Ovary (tissue), 9 donors: ENCODE results near the gene ALDH2. TPM values are rescaled to one million over a fixed set of nuclear protein-coding genes. Genes with fewer than 3 reads are reported as not detected.
"Not testable (repeated sequence)": the region's sequence is repeated elsewhere in the genome, so short reads cannot be mapped to it uniquely, and the experiment has no call there.

Experiments
- DNase-seq, 5 donors: peaks; one replicate each; pipeline ENCODE4 v3.0.0-alpha.2; 2019 to 2020
- H3K27ac ChIP-seq, 2 donors: fragments of 200-600 bp; one replicate each; pipeline versions ENCODE4 v1.5.1 to v1.8.0; 2019 to 2022
- H3K27me3 ChIP-seq: fragments of 200-600 bp; one replicate; pipeline ENCODE4 v1.8.0; 2022
- H3K36me3 ChIP-seq: fragments of 200-600 bp; sonication (generic); one replicate; pipeline ENCODE4 v1.5.1; 2019
- H3K4me1 ChIP-seq: one replicate; pipeline ENCODE4 v1.8.1; 2013; ENCODE audit warnings: mild to moderate bottlenecking, moderate library complexity; ENCODE audit not compliant: insufficient read depth
- H3K4me3 ChIP-seq: fragments of 200-600 bp; sonication (generic); one replicate; pipeline ENCODE4 v1.5.1; 2017
- H3K9me3 ChIP-seq, 2 donors: fragments of 200-600 bp in 1 of 2; sonication (generic) in 1 of 2; one replicate each; pipeline versions ENCODE4 v1.5.1 to v1.8.1; 2013 to 2019; ENCODE audit warnings: mild to moderate bottlenecking in 1 of 2, moderate library complexity in 1 of 2
- CTCF ChIP-seq, 3 donors: fragments of 450-650 bp in 2 of 3; fragments of 200-600 bp in 1 of 3; IDR thresholded peaks; one replicate each; pipeline versions ENCODE4 v1.5.1 to v1.8.0; 2016 to 2022; ENCODE audit warnings: antibody characterized with exemption in 3 of 3, mild to moderate bottlenecking in 1 of 3
- EP300 ChIP-seq: sonication (generic); formaldehyde crosslinking; IDR thresholded peaks from one replicate; pipeline ENCODE4 v1.6.1; 2017; ENCODE audit warnings: antibody characterized with exemption
- POLR2A ChIP-seq: fragments of 450-650 bp; IDR thresholded peaks from one replicate; pipeline ENCODE4 v1.6.1; 2017; ENCODE audit warnings: antibody characterized with exemption, mild to moderate bottlenecking, moderate library complexity
- WGBS, 3 donors: extraction: QIAGEN DNeasy Blood & Tissue Kit in 1 of 3; methylation state at CpG; one replicate each; pipeline versions ENCODE4 v1.1.5 to v1.1.7; 2013 to 2017; 5-methylcytosine and 5-hydroxymethylcytosine counted together
- intact Hi-C, 4 donors: fragments of 100-400 bp; cut with DNase I; formaldehyde crosslinking; loops; one replicate each; pipeline versions ENCODE4 v1.11.0 to v1.15.1; 2022 to 2023
- polyA plus RNA-seq, 2 donors: library from polyadenylated mRNA; stranded (reverse); fragments of 200-250 nt in 1 of 2; fragments of 350-450 nt in 1 of 2; fragmentation: Illumina TruSeq in 1 of 2; extraction: RNeasy Lipid Tissue Mini Kit (QIAGEN cat#74804) in 1 of 2; gene quantifications; one replicate each; pipeline ENCODE4 v1.2.3, GENCODE V29; 2013 to 2014
- total RNA-seq, 7 donors: library from RNA; depleted of rRNA in 2 of 7; stranded (reverse); fragments of >200 nt in 2 of 7; fragmentation: NEBNext Ultra II Directional in 3 of 7; extraction: Animal tissue kit (Norgen Biotek cat#: 25700) in 3 of 7; gene quantifications; one replicate each; pipeline versions ENCODE4 v1.1.0 to v1.2.4, GENCODE V29; 2016 to 2023
- donor health status: DM: no; HTN: no; CAD: no; lungs with moderate emphysema.
- donor health status: DM: no; HTN: no; CAD: no.
- donor health status: Bipolar disorder and iron deficiency.
- donor health status: DM: yes; HTN: yes; CAD: no.
- donor health status: DM: no; HTN: no; CAD: no.
- donor health status: DM: yes; HTN: yes; CAD: no.

The ALDH2 gene
- total and polyA plus RNA-seq, 9 donors, result 46.7 to 154 (median 115) TPM

- Histone ChIP-seq H3K27me3 (no peaks in the 10 kb centered on the region), H3K4me1 (no peaks in the 10 kb centered on the region), H3K9me3 (no peaks in the 10 kb centered on the region), H3K27ac (no peak overlapping the region), H3K36me3 (no peaks in the 10 kb centered on the region), H3K4me3 (no peak overlapping the region)
- DNase-seq, result no peak
- intact Hi-C loops, result no loop called here
- WGBS, 3 donors, result 45 to 54% (median 54%) methylated on average over 2 of the region's 2 CpGs
- TF ChIP-seq EP300 (no peak), POLR2A (no peak), CTCF (IDR thresholded peaks at IDR 0.05) (no peak)
Measured at GRCh38 chr12:111826992-111827391, 60.3 kb downstream of the ALDH2 start.

- H3K36me3 ChIP-seq, result no peaks in the 10 kb centered on the region
- no peak overlapping the region for H3K27ac ChIP-seq
- TF ChIP-seq CTCF (IDR thresholded peaks at IDR 0.05) (no peak), EP300 (no peak), POLR2A (no peak)
- 86 to 88% (median 86%) methylated on average over 4 of the region's 4 CpGs for WGBS, 3 donors
- intact Hi-C loops, result no loop called here
- no peaks in the 10 kb centered on the region for H3K9me3 ChIP-seq
- DNase-seq, result no peak
- H3K27me3 ChIP-seq, result no peaks in the 10 kb centered on the region
- no peak overlapping the region for H3K4me3 ChIP-seq
- no peaks in the 10 kb centered on the region for H3K4me1 ChIP-seq
Measured at GRCh38 chr12:111827907-111828306, 61.2 kb downstream of the ALDH2 start.

GRCh38 chr12:111828338-111828979 lies 61.7 kb downstream of the ALDH2 start:
- Histone ChIP-seq H3K4me1 (no peaks in the 10 kb centered on the region), H3K9me3 (no peaks in the 10 kb centered on the region), H3K36me3 (no peaks in the 10 kb centered on the region), H3K4me3 (no peak overlapping the region), H3K27ac (no peak overlapping the region), H3K27me3 (no peaks in the 10 kb centered on the region)
- 80 to 87% (median 80%) methylated on average over 8 of the region's 8 CpGs for WGBS, 3 donors
- DNase-seq, result no peak
- TF ChIP-seq EP300, result no peak
- TF ChIP-seq CTCF (IDR thresholded peaks at IDR 0.05), result no peak
- no peak for TF ChIP-seq POLR2A
- intact Hi-C loops, result no loop called here

GRCh38 chr12:111829635-111830034 lies 62.9 kb downstream of the ALDH2 start:
- intact Hi-C loops, H3K36me3 ChIP-seq, DNase-seq, H3K4me1 ChIP-seq, H3K4me3 ChIP-seq, H3K27ac ChIP-seq, H3K27me3 ChIP-seq, H3K9me3 ChIP-seq: not testable (repeated sequence)
- 87 to 92% (median 92%) methylated on average over 3 of the region's 3 CpGs for WGBS, 3 donors

- H3K4me3 ChIP-seq, H3K9me3 ChIP-seq, intact Hi-C loops, H3K27ac ChIP-seq, H3K27me3 ChIP-seq, H3K36me3 ChIP-seq, H3K4me1 ChIP-seq, DNase-seq: not testable (repeated sequence)
- 70 to 82% (median 73%) methylated on average over 22 of the region's 22 CpGs for WGBS, 3 donors
Measured at GRCh38 chr12:111834740-111835386, 68.1 kb downstream of the ALDH2 start.

GRCh38 chr12:111835531-111836181 lies 68.9 kb downstream of the ALDH2 start:
- H3K4me1 ChIP-seq, DNase-seq, intact Hi-C loops: not testable (repeated sequence)

More at GRCh38 chr12:111835531-111836181, 68.9 kb downstream of the ALDH2 start:
- H3K27ac ChIP-seq, H3K27me3 ChIP-seq, H3K36me3 ChIP-seq, H3K4me3 ChIP-seq, H3K9me3 ChIP-seq: not testable (repeated sequence)
- WGBS, 3 donors, result 88 to 92% (median 88%) methylated on average over 22 to 28 of the region's 28 CpGs
